ENCODE results near the gene DDX4. TPM values are rescaled to one million over a fixed set of nuclear protein-coding genes. Genes with fewer than 3 reads are reported as not detected.

Gene DDX4
- polyA plus RNA-seq, 3 donors from 2014 or later = not detected

GRCh38 chr5:55817030-55817429, 79.2 kb downstream of the DDX4 start:
- Mint-ChIP-seq H3K36me3 (no peaks in the 10 kb centered on the region), H3K9me3 (peaks cover 0 to 1% (median 0%) of the 10 kb centered on the region in 6 donors), H3K27ac (no peak overlapping the region), H3K4me3 (no peak overlapping the region), H3K4me1 (peaks cover 2 to 5% of the 10 kb centered on the region in 2 donors), H3K27me3 (ENCODE audit: low read depth in 3 of 3) (peaks cover 4 to 17% (median 4%) of the 10 kb centered on the region in 3 donors)
- no peak for DNase-seq

GRCh38 chr5:55820488-55820887, 82.6 kb downstream of the DDX4 start:
- H3K27me3 Mint-ChIP-seq (ENCODE audit: low read depth in 3 of 3) = peaks cover 4 to 36% (median 9%) of the 10 kb centered on the region in 3 donors
- H3K9me3 Mint-ChIP-seq = peaks cover 0 to 3% (median 0%) of the 10 kb centered on the region in 6 donors
- H3K36me3 Mint-ChIP-seq = no peaks in the 10 kb centered on the region
- no peak overlapping the region for H3K4me3 Mint-ChIP-seq
- no peak for DNase-seq
- no peak overlapping the region for H3K27ac Mint-ChIP-seq
- H3K4me1 Mint-ChIP-seq = peaks cover 2 to 5% of the 10 kb centered on the region in 2 donors

GRCh38 chr5:55821731-55822512, 84.1 kb downstream of the DDX4 start:
- no peak for DNase-seq
- Mint-ChIP-seq H3K27me3 (ENCODE audit: low read depth in 3 of 3) (peaks cover 4 to 30% (median 9%) of the 10 kb centered on the region in 3 donors), H3K27ac (no peak overlapping the region), H3K4me3 (peak overlapping the region in 2 of 5 donors; percentile 8 to 41), H3K9me3 (peaks cover 0 to 3% (median 0%) of the 10 kb centered on the region in 6 donors), H3K4me1 (peaks cover 2 to 5% of the 10 kb centered on the region in 2 donors), H3K36me3 (no peaks in the 10 kb centered on the region)

GRCh38 chr5:55823151-55823796, 85.4 kb downstream of the DDX4 start:
- Mint-ChIP-seq H3K36me3 (no peaks in the 10 kb centered on the region), H3K27ac (no peak overlapping the region), H3K4me3 (no peak overlapping the region), H3K4me1 (peaks cover 2 to 5% of the 10 kb centered on the region in 2 donors), H3K27me3 (ENCODE audit: low read depth in 3 of 3) (peaks cover 4 to 29% (median 9%) of the 10 kb centered on the region in 3 donors), H3K9me3 (peaks cover 0 to 3% (median 0%) of the 10 kb centered on the region in 6 donors)
- DNase-seq = no peak

- no peak for DNase-seq
- H3K9me3 Mint-ChIP-seq = peaks cover 0 to 6% (median 1%) of the 10 kb centered on the region in 6 donors
- H3K4me1 Mint-ChIP-seq = no peaks in the 10 kb centered on the region
- H3K36me3 Mint-ChIP-seq = no peaks in the 10 kb centered on the region
- H3K27ac Mint-ChIP-seq = no peak overlapping the region
- H3K27me3 Mint-ChIP-seq (ENCODE audit: low read depth in 3 of 3) = peaks cover 2 to 7% (median 5%) of the 10 kb centered on the region in 3 donors
- no peak overlapping the region for H3K4me3 Mint-ChIP-seq
Measured at GRCh38 chr5:55829956-55830355, 92.1 kb downstream of the DDX4 start.

- Mint-ChIP-seq H3K4me1 (no peaks in the 10 kb centered on the region), H3K27ac (no peak overlapping the region), H3K36me3 (no peaks in the 10 kb centered on the region), H3K4me3 (no peak overlapping the region), H3K27me3 (ENCODE audit: low read depth in 3 of 3) (peaks cover 2 to 6% (median 3%) of the 10 kb centered on the region in 3 donors), H3K9me3 (peaks cover 0 to 6% (median 1%) of the 10 kb centered on the region in 6 donors)
- no peak for DNase-seq
Measured at GRCh38 chr5:55832446-55832845, 94.6 kb downstream of the DDX4 start.

- H3K27ac Mint-ChIP-seq = no peak overlapping the region
- no peaks in the 10 kb centered on the region for H3K36me3 Mint-ChIP-seq
- H3K4me3 Mint-ChIP-seq = no peak overlapping the region
- peaks cover 2 to 10% (median 3%) of the 10 kb centered on the region in 3 donors for H3K27me3 Mint-ChIP-seq (ENCODE audit: low read depth in 3 of 3)
- no peak for DNase-seq
- no peaks in the 10 kb centered on the region for H3K4me1 Mint-ChIP-seq
- H3K9me3 Mint-ChIP-seq = peaks cover 0 to 6% (median 2%) of the 10 kb centered on the region in 6 donors
Measured at GRCh38 chr5:55836191-55836590, 98.3 kb downstream of the DDX4 start.

- Mint-ChIP-seq H3K27ac (no peak overlapping the region), H3K27me3 (ENCODE audit: low read depth in 3 of 3) (peaks cover 2 to 6% (median 2%) of the 10 kb centered on the region in 3 donors), H3K36me3 (no peaks in the 10 kb centered on the region), H3K9me3 (peaks cover 0 to 7% (median 0%) of the 10 kb centered on the region in 6 donors), H3K4me1 (no peaks in the 10 kb centered on the region), H3K4me3 (no peak overlapping the region)
- DNase-seq = no peak
Measured at GRCh38 chr5:55841976-55842375, 104.1 kb downstream of the DDX4 start.

GRCh38 chr5:55847837-55848236, 110.0 kb downstream of the DDX4 start:
- H3K36me3 Mint-ChIP-seq = no peaks in the 10 kb centered on the region
- no peak for DNase-seq
- H3K27ac Mint-ChIP-seq = no peak overlapping the region
- H3K4me3 Mint-ChIP-seq = no peak overlapping the region
- peaks cover 0 to 7% (median 0%) of the 10 kb centered on the region in 6 donors for H3K9me3 Mint-ChIP-seq
- peaks cover 2 to 9% (median 5%) of the 10 kb centered on the region in 3 donors for H3K27me3 Mint-ChIP-seq (ENCODE audit: low read depth in 3 of 3)
- H3K4me1 Mint-ChIP-seq = peaks cover 2 to 12% of the 10 kb centered on the region in 2 donors

- H3K9me3 Mint-ChIP-seq = peaks cover 0 to 7% (median 0%) of the 10 kb centered on the region in 6 donors
- no peak overlapping the region for H3K4me3 Mint-ChIP-seq
- peaks cover 2 to 12% of the 10 kb centered on the region in 2 donors for H3K4me1 Mint-ChIP-seq
- H3K27ac Mint-ChIP-seq = no peak overlapping the region
- H3K36me3 Mint-ChIP-seq = no peaks in the 10 kb centered on the region
- peak in 2 of 3 donors; percentile 3 to 18 for DNase-seq
- peaks cover 2 to 9% (median 5%) of the 10 kb centered on the region in 3 donors for H3K27me3 Mint-ChIP-seq (ENCODE audit: low read depth in 3 of 3)
Measured at GRCh38 chr5:55848783-55849182, 110.9 kb downstream of the DDX4 start.

GRCh38 chr5:55850839-55851674, 113.2 kb downstream of the DDX4 start, which contains the start of gene IL31RA:
TSS of gene IL31RA (plus strand) at chr5:55851357. CDS start at chr5:55851571, 214 bp downstream.
- H3K4me3 Mint-ChIP-seq = no peak within 1 kb of the TSS
- H3K4me1 Mint-ChIP-seq = peaks cover 2 to 21% of the 10 kb centered on the region in 2 donors

GRCh38 chr5:55851675-55851979, 113.8 kb downstream of the DDX4 start:
- Mint-ChIP-seq H3K27ac (no peak overlapping the region), H3K9me3 (peaks cover 0 to 3% (median 0%) of the 10 kb centered on the region in 6 donors), H3K27me3 (ENCODE audit: low read depth in 3 of 3) (peaks cover 0 to 13% (median 3%) of the 10 kb centered on the region in 3 donors), H3K4me3 (no peak overlapping the region), H3K36me3 (no peaks in the 10 kb centered on the region), H3K4me1 (peaks cover 2 to 27% of the 10 kb centered on the region in 2 donors)
- no peak for DNase-seq

More at GRCh38 chr5:55850839-55851674, 113.2 kb downstream of the DDX4 start, which contains the start of gene IL31RA:
- H3K27ac Mint-ChIP-seq = no peak within 1 kb of the TSS
- H3K36me3 Mint-ChIP-seq = no peaks in the 10 kb centered on the region
- peaks cover 0 to 3% (median 0%) of the 10 kb centered on the region in 6 donors for H3K9me3 Mint-ChIP-seq
- DNase-seq = no peak
- H3K27me3 Mint-ChIP-seq (ENCODE audit: low read depth in 3 of 3) = peaks cover 0 to 13% (median 5%) of the 10 kb centered on the region in 3 donors

- Mint-ChIP-seq H3K27me3 (ENCODE audit: low read depth in 3 of 3) (peaks cover 0 to 13% (median 3%) of the 10 kb centered on the region in 3 donors), H3K36me3 (no peaks in the 10 kb centered on the region), H3K27ac (no peak overlapping the region), H3K4me1 (peaks cover 2 to 35% of the 10 kb centered on the region in 2 donors), H3K9me3 (peaks cover 0 to 3% (median 0%) of the 10 kb centered on the region in 6 donors), H3K4me3 (no peak overlapping the region)
- no peak for DNase-seq
Measured at GRCh38 chr5:55852503-55852902, 114.6 kb downstream of the DDX4 start.

All from immature natural killer cell (primary cell).